NCI-H524 (cell line): ENCODE results near the gene KRT6A.
"Not testable (repeated sequence)": the region's sequence is repeated elsewhere in the genome, so short reads cannot be mapped to it uniquely, and the experiment has no call there.

Experiments
- DNase-seq, 2 experiments: peaks; one replicate each; lab custom pipeline; 2025; lab: John Stamatoyannopoulos, UW

Gene KRT6A

GRCh38 chr12:52464897-52465296, 28.2 kb downstream of the KRT6A start:
- DNase-seq = no peak

GRCh38 chr12:52461693-52462092, 31.4 kb downstream of the KRT6A start:
- peak in 1 of 2 experiments; percentile 49 for DNase-seq

- DNase-seq = no peak
These were observed 34.2 kb downstream of the KRT6A start for GRCh38 chr12:52458861-52459260.

- no peak for DNase-seq
These were observed 37.2 kb downstream of the KRT6A start for GRCh38 chr12:52455821-52456220.

GRCh38 chr12:52454411-52455201, 38.5 kb downstream of the KRT6A start:
- no peak for DNase-seq

- DNase-seq = no peak
These were observed 41.0 kb downstream of the KRT6A start, which contains the start of gene KRT6B for GRCh38 chr12:52452101-52452500. KRT6B (minus strand) TSS chr12:52452146; CDS start chr12:52452078, 68 bp downstream.

- no peak for DNase-seq
These were observed 44.8 kb downstream of the KRT6A start for GRCh38 chr12:52448228-52448627.

GRCh38 chr12:52447196-52447595, 45.9 kb downstream of the KRT6A start:
- not testable (repeated sequence) for DNase-seq

- DNase-seq = no peak
These were observed 46.6 kb downstream of the KRT6A start for GRCh38 chr12:52446367-52447045.

GRCh38 chr12:52445876-52446275, 47.2 kb downstream of the KRT6A start:
- no peak for DNase-seq

- no peak for DNase-seq
These were observed 48.1 kb downstream of the KRT6A start for GRCh38 chr12:52444647-52445595.

GRCh38 chr12:52443966-52444365, 49.1 kb downstream of the KRT6A start:
- DNase-seq = no peak

- DNase-seq = no peak
These were observed 50.4 kb downstream of the KRT6A start for GRCh38 chr12:52442600-52443061.

GRCh38 chr12:52441320-52441911, 51.6 kb downstream of the KRT6A start:
- DNase-seq = peak; percentile 20 to 47

GRCh38 chr12:52440821-52441319, 52.2 kb downstream of the KRT6A start:
- DNase-seq = peak in 1 of 2 experiments; percentile 24

GRCh38 chr12:52439845-52440244, 53.2 kb downstream of the KRT6A start:
- DNase-seq = no peak

- DNase-seq = no peak
These were observed 53.6 kb downstream of the KRT6A start for GRCh38 chr12:52439420-52439819.

GRCh38 chr12:52438305-52439301, 54.5 kb downstream of the KRT6A start:
- DNase-seq = no peak

GRCh38 chr12:52437508-52437907, 55.5 kb downstream of the KRT6A start:
- no peak for DNase-seq
